Stimulated activated naive CD8-positive, alpha-beta T cell treated with anti-CD3 and anti-CD28 coated beads, Interleukin-15, amount 100 ng/mL, for 72 hours (primary cell): ENCODE measurements around the gene CFB.
"Not testable (repeated sequence)": the region's sequence is repeated elsewhere in the genome, so short reads cannot be mapped to it uniquely, and the experiment has no call there.

Experiments used
- ATAC-seq: fragments of 150-1000 bp; cut with Tn5 transposase; 2 replicates; pipeline ENCODE4 v1.10.0; 2021; ENCODE audit warnings: mild to moderate bottlenecking, moderate library complexity
- DNase-seq, 2 donors: peaks; one replicate each; pipeline ENCODE4 v3.0.0; 2021 to 2022
- H3K27ac Mint-ChIP-seq, 2 donors: one replicate each; pipeline ENCODE4 v1.8.0; 2022; ENCODE audit warnings: mild to moderate bottlenecking in 2 of 2, mixed read lengths in 2 of 2, moderate library complexity in 2 of 2
- H3K27me3 Mint-ChIP-seq: one replicate; pipeline ENCODE4 v1.8.0; 2022; ENCODE audit warnings: mixed read lengths
- H3K4me1 Mint-ChIP-seq: one replicate; pipeline ENCODE4 v1.8.0; 2022; ENCODE audit warnings: mild to moderate bottlenecking, mixed read lengths
- H3K4me3 Mint-ChIP-seq, 2 donors: one replicate each; pipeline ENCODE4 v1.8.0; 2022; ENCODE audit warnings: mild to moderate bottlenecking in 2 of 2, mixed read lengths in 2 of 2, moderate library complexity in 1 of 2
- H3K9me3 Mint-ChIP-seq, 2 donors: one replicate each; pipeline ENCODE4 v1.8.0; 2022; ENCODE audit warnings: mixed read lengths in 2 of 2

CFB gene

GRCh38 chr6:31970604-31971271 is 24.8 kb downstream of the CFB start:
- DNase-seq = no peak
- Mint-ChIP-seq H3K27ac (peak overlapping the region; percentile 100), H3K4me1 (peaks cover 58% of the 10 kb centered on the region)

GRCh38 chr6:31971279-31971992 is 25.5 kb downstream of the CFB start:
- no peak for DNase-seq
- Mint-ChIP-seq H3K27me3 (no peaks in the 10 kb centered on the region), H3K27ac (peak overlapping the region; percentile 100), H3K9me3 (no peaks in the 10 kb centered on the region), H3K4me1 (peaks cover 58% of the 10 kb centered on the region), H3K4me3 (peak overlapping the region; percentile 78 to 87)
- ATAC-seq = peak; percentile 16

More at GRCh38 chr6:31970604-31971271, 24.8 kb downstream of the CFB start:
- Mint-ChIP-seq H3K9me3 (no peaks in the 10 kb centered on the region), H3K27me3 (no peaks in the 10 kb centered on the region), H3K4me3 (peak overlapping the region; percentile 78 to 87)
- ATAC-seq = no peak

GRCh38 chr6:31971993-31972708 is 26.3 kb downstream of the CFB start, which contains the start of gene DXO:
Gene DXO (minus strand): TSS chr6:31972138. CDS start chr6:31971675, 463 bp downstream.
- Mint-ChIP-seq H3K27ac (peak within 1 kb of the TSS; percentile 100), H3K4me1 (peaks cover 55% of the 10 kb centered on the region), H3K27me3 (no peaks in the 10 kb centered on the region), H3K9me3 (no peaks in the 10 kb centered on the region), H3K4me3 (peak within 1 kb of the TSS; percentile 78 to 87)
- DNase-seq = peak; percentile 99 to 100
- ATAC-seq = peak; percentile 97

GRCh38 chr6:31972709-31973350 is 26.9 kb downstream of the CFB start:
- no peak for DNase-seq
- ATAC-seq = no peak
- Mint-ChIP-seq H3K9me3 (no peaks in the 10 kb centered on the region), H3K4me3 (peak overlapping the region; percentile 78 to 87), H3K27me3 (no peaks in the 10 kb centered on the region), H3K27ac (peak overlapping the region; percentile 100), H3K4me1 (peaks cover 49% of the 10 kb centered on the region)

GRCh38 chr6:31976065-31976464 is 30.2 kb downstream of the CFB start:
- DNase-seq = not testable (repeated sequence)

GRCh38 chr6:31977816-31978431 is 32.0 kb downstream of the CFB start:
- H3K4me3 Mint-ChIP-seq = no peak overlapping the region
- H3K4me1 Mint-ChIP-seq = peaks cover 24% of the 10 kb centered on the region
- no peaks in the 10 kb centered on the region for H3K27me3 Mint-ChIP-seq
- H3K27ac Mint-ChIP-seq = peak overlapping the region in 1 of 2 donors; percentile 40
- no peak for DNase-seq
- H3K9me3 Mint-ChIP-seq = no peaks in the 10 kb centered on the region
- ATAC-seq = no peak

More at GRCh38 chr6:31976065-31976464, 30.2 kb downstream of the CFB start:
- ATAC-seq, H3K9me3 Mint-ChIP-seq, H3K4me3 Mint-ChIP-seq, H3K27me3 Mint-ChIP-seq, H3K27ac Mint-ChIP-seq: not testable (repeated sequence)
- peaks cover 33% of the 10 kb centered on the region for H3K4me1 Mint-ChIP-seq

- H3K4me3 Mint-ChIP-seq = peak overlapping the region in 1 of 2 donors; percentile 6
- peaks cover 15% of the 10 kb centered on the region for H3K4me1 Mint-ChIP-seq
- DNase-seq (no peak), ATAC-seq (no peak)
- no peaks in the 10 kb centered on the region for H3K27me3 Mint-ChIP-seq
- H3K9me3 Mint-ChIP-seq = no peaks in the 10 kb centered on the region
- H3K27ac Mint-ChIP-seq = peak overlapping the region; percentile 80 to 96
Observed at GRCh38 chr6:31978831-31979230, 32.9 kb downstream of the CFB start.

GRCh38 chr6:31979238-31979898 is 33.5 kb downstream of the CFB start:
- no peak for DNase-seq
- Mint-ChIP-seq H3K27ac (peak overlapping the region; percentile 80 to 96), H3K27me3 (no peaks in the 10 kb centered on the region), H3K4me3 (no peak overlapping the region), H3K4me1 (peaks cover 10% of the 10 kb centered on the region), H3K9me3 (no peaks in the 10 kb centered on the region)
- no peak for ATAC-seq

- not testable (repeated sequence) for H3K9me3 Mint-ChIP-seq, H3K27me3 Mint-ChIP-seq, DNase-seq, ATAC-seq, H3K27ac Mint-ChIP-seq, H3K4me3 Mint-ChIP-seq
- peaks cover 10% of the 10 kb centered on the region for H3K4me1 Mint-ChIP-seq
Observed at GRCh38 chr6:31980195-31980876, 34.4 kb downstream of the CFB start.

GRCh38 chr6:31980998-31981397 is 35.1 kb downstream of the CFB start:
- not testable (repeated sequence) for H3K4me3 Mint-ChIP-seq, H3K9me3 Mint-ChIP-seq, H3K27ac Mint-ChIP-seq, DNase-seq, H3K27me3 Mint-ChIP-seq, ATAC-seq
- peaks cover 10% of the 10 kb centered on the region for H3K4me1 Mint-ChIP-seq

- H3K27ac Mint-ChIP-seq, DNase-seq, H3K4me3 Mint-ChIP-seq, ATAC-seq, H3K9me3 Mint-ChIP-seq, H3K27me3 Mint-ChIP-seq: not testable (repeated sequence)
- H3K4me1 Mint-ChIP-seq = peaks cover 10% of the 10 kb centered on the region
Observed at GRCh38 chr6:31981744-31982143, 35.8 kb downstream of the CFB start, which contains the start of gene C4A. Gene C4A (plus strand): TSS chr6:31982057. CDS start chr6:31982108, 51 bp downstream.

GRCh38 chr6:31989363-31989762 is 43.5 kb downstream of the CFB start:
- H3K4me3 Mint-ChIP-seq, H3K4me1 Mint-ChIP-seq, ATAC-seq, DNase-seq, H3K9me3 Mint-ChIP-seq, H3K27ac Mint-ChIP-seq, H3K27me3 Mint-ChIP-seq: not testable (repeated sequence)

GRCh38 chr6:31994421-31994820 is 48.5 kb downstream of the CFB start:
- H3K27me3 Mint-ChIP-seq, H3K4me1 Mint-ChIP-seq, H3K4me3 Mint-ChIP-seq, DNase-seq, H3K9me3 Mint-ChIP-seq, H3K27ac Mint-ChIP-seq, ATAC-seq: not testable (repeated sequence)

GRCh38 chr6:31996385-31996784 is 50.5 kb downstream of the CFB start:
- not testable (repeated sequence) for H3K4me1 Mint-ChIP-seq
- peak overlapping the region in 1 of 2 donors; percentile 30 for H3K27ac Mint-ChIP-seq

More at GRCh38 chr6:31996385-31996784, 50.5 kb downstream of the CFB start:
- not testable (repeated sequence) for DNase-seq, ATAC-seq, H3K4me3 Mint-ChIP-seq, H3K9me3 Mint-ChIP-seq, H3K27me3 Mint-ChIP-seq
